ENCODE measurements around the gene ANO1. TPM values are rescaled to one million over a fixed set of nuclear protein-coding genes. Genes with fewer than 3 reads are reported as not detected.

ANO1 gene
- total RNA-seq, 1 experiment from 2014 or later = 17.8 TPM

DNA sequence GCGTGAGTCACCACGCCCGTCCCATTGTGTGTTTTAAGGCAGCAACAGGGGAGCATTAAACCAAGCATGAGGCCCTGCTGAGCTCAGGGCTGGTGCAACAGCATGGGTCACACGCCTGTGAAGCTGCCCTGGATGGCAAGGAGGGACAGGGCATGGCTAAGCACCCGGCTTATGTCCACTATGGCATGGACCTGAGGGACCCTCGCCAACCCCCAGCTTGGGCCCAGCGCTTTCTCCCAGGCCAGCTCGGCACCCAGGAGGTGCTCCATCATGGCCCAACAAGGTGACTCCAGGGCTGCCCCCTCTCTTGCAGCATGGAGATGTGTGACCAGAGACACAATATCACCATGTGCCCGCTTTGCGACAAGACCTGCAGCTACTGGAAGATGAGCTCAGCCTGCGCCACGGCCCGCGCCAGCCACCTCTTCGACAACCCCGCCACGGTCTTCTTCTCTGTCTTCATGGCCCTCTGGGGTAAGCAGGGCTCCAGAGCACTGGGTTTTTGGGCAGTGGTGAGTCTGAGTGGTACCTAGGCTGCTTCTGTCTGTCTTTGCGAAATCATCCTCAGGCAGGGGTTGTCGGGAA, 53.6 kb downstream of the ANO1 start:
- no peak for DNase-seq
- BruUV-seq (replicated peaks) = no TSS peak
- TF ChIP-seq, protein P1, sequence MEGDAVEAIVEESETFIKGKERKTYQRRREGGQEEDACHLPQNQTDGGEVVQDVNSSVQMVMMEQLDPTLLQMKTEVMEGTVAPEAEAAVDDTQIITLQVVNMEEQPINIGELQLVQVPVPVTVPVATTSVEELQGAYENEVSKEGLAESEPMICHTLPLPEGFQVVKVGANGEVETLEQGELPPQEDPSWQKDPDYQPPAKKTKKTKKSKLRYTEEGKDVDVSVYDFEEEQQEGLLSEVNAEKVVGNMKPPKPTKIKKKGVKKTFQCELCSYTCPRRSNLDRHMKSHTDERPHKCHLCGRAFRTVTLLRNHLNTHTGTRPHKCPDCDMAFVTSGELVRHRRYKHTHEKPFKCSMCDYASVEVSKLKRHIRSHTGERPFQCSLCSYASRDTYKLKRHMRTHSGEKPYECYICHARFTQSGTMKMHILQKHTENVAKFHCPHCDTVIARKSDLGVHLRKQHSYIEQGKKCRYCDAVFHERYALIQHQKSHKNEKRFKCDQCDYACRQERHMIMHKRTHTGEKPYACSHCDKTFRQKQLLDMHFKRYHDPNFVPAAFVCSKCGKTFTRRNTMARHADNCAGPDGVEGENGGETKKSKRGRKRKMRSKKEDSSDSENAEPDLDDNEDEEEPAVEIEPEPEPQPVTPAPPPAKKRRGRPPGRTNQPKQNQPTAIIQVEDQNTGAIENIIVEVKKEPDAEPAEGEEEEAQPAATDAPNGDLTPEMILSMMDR (IDR thresholded peaks at IDR 0.05; ENCODE audit: unreplicated experiment) = no peak
- H3K4me3 Mint-ChIP-seq (ENCODE audit: low read depth, unreplicated experiment) = no peak overlapping the region
- H3K36me3 Mint-ChIP-seq (ENCODE audit: insufficient read depth, unreplicated experiment) = no peaks in the 10 kb centered on the region
- CTCF ChIA-PET = no interaction called here
- H3K4me1 Mint-ChIP-seq (ENCODE audit: low read depth, unreplicated experiment) = no peaks in the 10 kb centered on the region
- intact Hi-C loops (cut with micrococcal nuclease; ENCODE audit: unreplicated experiment) = no loop called here
- no peaks in the 10 kb centered on the region for H3K9me3 Mint-ChIP-seq (ENCODE audit: low read depth, unreplicated experiment)
- H3K27ac Mint-ChIP-seq (ENCODE audit: unreplicated experiment) = no peak overlapping the region
- no peaks in the 10 kb centered on the region for H3K27me3 Mint-ChIP-seq (ENCODE audit: unreplicated experiment)

DNA sequence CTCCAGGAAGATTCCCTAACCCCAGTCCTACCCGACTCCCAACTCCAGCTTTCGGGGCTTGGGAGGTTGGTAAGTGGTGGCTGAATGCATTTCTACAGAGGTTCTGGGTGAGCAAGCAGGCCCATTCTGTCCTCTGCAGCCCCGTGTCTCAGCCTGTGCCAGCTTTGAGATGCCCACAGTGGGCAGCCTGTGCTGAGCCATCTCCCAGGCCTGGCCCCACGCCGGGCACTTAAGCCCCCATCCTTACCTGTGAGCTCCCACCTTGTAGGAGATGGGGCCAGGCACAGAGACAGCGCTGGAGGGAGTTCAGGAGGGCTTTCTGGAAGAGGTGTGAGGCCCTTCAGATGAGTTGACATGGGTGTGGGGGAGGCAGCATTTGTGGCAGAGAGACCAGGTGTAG, 54.5 kb downstream of the ANO1 start:
- Mint-ChIP-seq H3K27ac (ENCODE audit: unreplicated experiment) (no peak overlapping the region), H3K36me3 (ENCODE audit: insufficient read depth, unreplicated experiment) (no peaks in the 10 kb centered on the region), H3K27me3 (ENCODE audit: unreplicated experiment) (no peaks in the 10 kb centered on the region), H3K9me3 (ENCODE audit: low read depth, unreplicated experiment) (no peaks in the 10 kb centered on the region), H3K4me1 (ENCODE audit: low read depth, unreplicated experiment) (no peaks in the 10 kb centered on the region), H3K4me3 (ENCODE audit: low read depth, unreplicated experiment) (no peak overlapping the region)
- DNase-seq = no peak
- CTCF ChIA-PET = no interaction called here
- TF ChIP-seq, protein P1 (IDR thresholded peaks at IDR 0.05; ENCODE audit: unreplicated experiment) = no peak
- intact Hi-C loops (cut with micrococcal nuclease; ENCODE audit: unreplicated experiment) = no loop called here
- BruUV-seq (replicated peaks) = no TSS peak

DNA sequence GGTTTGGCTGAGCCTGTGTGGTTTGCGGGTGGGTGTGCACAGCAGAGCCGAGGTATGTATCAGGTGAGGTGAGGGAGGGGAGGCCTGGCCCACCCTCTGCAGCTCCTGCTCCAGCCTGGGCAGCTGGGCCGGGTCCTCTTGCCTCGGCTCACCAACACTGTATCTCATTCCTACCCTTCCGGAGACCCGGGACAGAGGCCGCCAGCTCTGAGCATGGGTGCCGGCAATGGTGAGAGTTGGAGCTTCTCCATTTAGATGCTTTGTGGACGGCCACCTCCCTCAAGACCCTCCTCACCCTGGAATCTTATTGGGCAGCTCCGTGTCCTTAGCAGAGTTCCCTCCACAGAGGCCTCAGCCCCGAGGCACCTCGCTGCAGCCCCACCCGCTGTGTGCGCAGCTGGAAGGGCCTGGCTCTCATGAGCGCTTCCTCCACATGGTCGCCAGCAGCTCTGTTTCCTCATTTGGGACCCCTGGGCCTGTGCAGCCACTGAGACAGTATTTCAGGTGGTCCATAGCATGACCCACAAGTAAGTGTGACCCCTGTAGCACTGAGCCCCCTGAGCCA, 55.7 kb downstream of the ANO1 start:
- Mint-ChIP-seq H3K4me3 (ENCODE audit: low read depth, unreplicated experiment) (no peak overlapping the region), H3K4me1 (ENCODE audit: low read depth, unreplicated experiment) (no peaks in the 10 kb centered on the region), H3K27me3 (ENCODE audit: unreplicated experiment) (no peaks in the 10 kb centered on the region), H3K27ac (ENCODE audit: unreplicated experiment) (no peak overlapping the region), H3K36me3 (ENCODE audit: insufficient read depth, unreplicated experiment) (no peaks in the 10 kb centered on the region), H3K9me3 (ENCODE audit: low read depth, unreplicated experiment) (no peaks in the 10 kb centered on the region)
- CTCF ChIA-PET = interaction anchor here (1.4 kb wide), 1 partner anchor 31 kb away, joined by 3 read pairs; no protein-coding TSS in a partner anchor
- no TSS peak for BruUV-seq (replicated peaks)
- no peak for DNase-seq
- intact Hi-C loops (cut with micrococcal nuclease; ENCODE audit: unreplicated experiment) = no loop called here
- TF ChIP-seq, protein P1 (IDR thresholded peaks at IDR 0.05; ENCODE audit: unreplicated experiment) = no peak

DNA sequence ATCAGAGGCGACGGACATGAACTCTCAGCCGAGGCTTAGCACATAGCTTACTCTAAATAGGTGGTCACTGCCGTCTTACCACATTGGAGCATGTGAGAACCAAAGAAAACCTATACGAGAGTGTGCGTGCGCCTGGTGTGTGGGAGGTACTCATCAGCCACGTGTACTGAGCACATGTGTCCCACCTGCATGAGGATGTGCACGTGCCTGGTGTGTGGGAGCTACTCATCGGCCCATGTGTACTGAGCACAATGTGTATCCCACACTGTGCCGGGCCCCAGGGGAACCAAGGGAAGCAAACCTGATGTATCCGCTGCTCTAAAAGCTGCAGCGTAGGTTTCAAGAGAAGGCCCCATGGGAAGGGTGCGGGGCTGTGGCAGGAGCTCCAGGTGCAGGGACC, 56.4 kb downstream of the ANO1 start:
- CTCF ChIA-PET = interaction anchor here (0.6 to 1.4 kb wide), 2 partner anchors 31 to 189 kb away, joined by 3 read pairs; no protein-coding TSS in a partner anchor
- intact Hi-C loops (cut with micrococcal nuclease; ENCODE audit: unreplicated experiment) = no loop called here
- no peaks in the 10 kb centered on the region for H3K4me1 Mint-ChIP-seq (ENCODE audit: low read depth, unreplicated experiment)

More for the DNA sequence above, 56.4 kb downstream of the ANO1 start:
- DNase-seq = no peak
- Mint-ChIP-seq H3K9me3 (ENCODE audit: low read depth, unreplicated experiment) (no peaks in the 10 kb centered on the region), H3K36me3 (ENCODE audit: insufficient read depth, unreplicated experiment) (no peaks in the 10 kb centered on the region), H3K27me3 (ENCODE audit: unreplicated experiment) (no peaks in the 10 kb centered on the region), H3K27ac (ENCODE audit: unreplicated experiment) (no peak overlapping the region), H3K4me3 (ENCODE audit: low read depth, unreplicated experiment) (no peak overlapping the region)
- TF ChIP-seq, protein P1 (IDR thresholded peaks at IDR 0.05; ENCODE audit: unreplicated experiment) = no peak
- no TSS peak for BruUV-seq (replicated peaks)
